Measurements from ENCODE around the gene CCBE1.

DNA sequence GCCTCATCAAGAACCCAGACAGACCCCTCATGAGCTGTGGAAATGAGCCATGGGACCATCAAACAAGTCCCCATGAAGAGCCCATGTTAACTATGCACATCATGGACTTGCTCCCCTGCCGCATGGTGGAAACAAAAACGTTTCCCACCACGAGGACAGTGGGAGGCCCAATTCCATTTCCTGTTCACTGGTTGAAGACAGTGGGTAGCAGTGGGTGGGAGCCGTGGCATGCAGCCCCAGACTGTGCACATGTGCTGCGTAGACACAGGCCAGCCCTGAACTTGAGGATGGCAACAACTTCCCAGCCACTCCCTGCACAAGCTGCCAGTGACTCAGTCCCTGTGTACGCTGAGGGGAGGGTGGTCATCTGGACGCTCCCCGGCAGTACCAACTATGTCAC lies 229.7 kb downstream of the CCBE1 start:
- TF ChIP-seq, protein P1, sequence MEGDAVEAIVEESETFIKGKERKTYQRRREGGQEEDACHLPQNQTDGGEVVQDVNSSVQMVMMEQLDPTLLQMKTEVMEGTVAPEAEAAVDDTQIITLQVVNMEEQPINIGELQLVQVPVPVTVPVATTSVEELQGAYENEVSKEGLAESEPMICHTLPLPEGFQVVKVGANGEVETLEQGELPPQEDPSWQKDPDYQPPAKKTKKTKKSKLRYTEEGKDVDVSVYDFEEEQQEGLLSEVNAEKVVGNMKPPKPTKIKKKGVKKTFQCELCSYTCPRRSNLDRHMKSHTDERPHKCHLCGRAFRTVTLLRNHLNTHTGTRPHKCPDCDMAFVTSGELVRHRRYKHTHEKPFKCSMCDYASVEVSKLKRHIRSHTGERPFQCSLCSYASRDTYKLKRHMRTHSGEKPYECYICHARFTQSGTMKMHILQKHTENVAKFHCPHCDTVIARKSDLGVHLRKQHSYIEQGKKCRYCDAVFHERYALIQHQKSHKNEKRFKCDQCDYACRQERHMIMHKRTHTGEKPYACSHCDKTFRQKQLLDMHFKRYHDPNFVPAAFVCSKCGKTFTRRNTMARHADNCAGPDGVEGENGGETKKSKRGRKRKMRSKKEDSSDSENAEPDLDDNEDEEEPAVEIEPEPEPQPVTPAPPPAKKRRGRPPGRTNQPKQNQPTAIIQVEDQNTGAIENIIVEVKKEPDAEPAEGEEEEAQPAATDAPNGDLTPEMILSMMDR (IDR thresholded peaks at IDR 0.05), result no peak
- no peak for TF ChIP-seq POLR2A (IDR thresholded peaks at IDR 0.05)

Data from adrenal gland (tissue), 5 donors.